IPS-NIHi7 (cell line): ENCODE measurements around the gene RPS2.
A peak's percentile ranks its signal among the peaks of the same experiment; 100 is the strongest.
"Not testable (repeated sequence)": the region's sequence is repeated elsewhere in the genome, so short reads cannot be mapped to it uniquely, and the experiment has no call there.

Source experiments
- DNase-seq: peaks from one replicate; pipeline ENCODE4 v3.0.0; 2012; ENCODE audit warnings: mixed read lengths; ENCODE audit errors: extremely low spot score

RPS2 gene

DNA sequence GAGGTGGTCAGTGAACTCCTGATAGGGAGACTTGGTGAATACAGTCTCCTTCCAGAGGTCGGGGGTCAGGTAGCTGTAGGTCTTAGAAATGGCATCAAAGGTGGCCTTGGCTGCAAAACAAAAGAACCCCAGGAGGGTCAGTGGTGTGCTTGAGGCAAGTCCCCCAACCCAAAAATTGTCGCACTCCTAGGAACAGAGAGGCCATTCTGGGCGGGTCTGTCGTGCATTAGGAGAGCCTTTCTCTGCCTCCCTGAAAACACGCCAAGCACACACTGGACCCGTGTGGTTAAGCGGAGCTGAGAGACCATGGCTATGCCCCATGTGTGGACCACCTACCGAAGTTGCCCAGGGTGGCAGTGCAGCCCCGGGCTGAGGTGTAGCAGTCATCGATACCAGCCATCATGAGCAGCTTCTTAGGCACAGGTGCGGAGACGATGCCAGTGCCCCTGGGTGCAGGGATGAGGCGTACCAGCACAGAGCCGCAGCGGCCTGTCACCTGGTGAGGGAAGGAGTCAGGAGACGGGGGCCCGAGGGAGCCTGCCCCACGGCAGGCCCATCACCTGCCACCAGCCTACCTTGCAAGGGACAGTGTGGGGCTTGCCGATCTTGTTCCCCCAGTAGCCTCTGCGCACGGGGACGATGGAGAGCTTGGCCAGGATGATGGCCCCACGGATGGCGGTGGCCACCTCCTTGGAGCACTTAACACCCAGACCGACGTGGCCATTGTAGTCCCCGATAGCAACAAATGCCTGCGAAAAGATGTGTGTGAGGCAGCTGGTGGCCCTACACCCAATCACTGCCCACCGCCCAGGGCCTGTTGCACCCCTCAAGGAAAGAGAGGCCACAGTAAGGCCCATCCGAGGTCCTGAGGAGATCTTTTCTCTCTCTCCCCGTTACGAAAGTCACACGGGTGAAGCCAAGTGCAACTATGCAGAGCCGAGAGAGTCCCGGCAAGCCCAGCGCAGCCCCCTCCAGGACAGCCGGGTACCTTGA lies 2.2 kb downstream of the RPS2 start:
- DNase-seq = not testable (repeated sequence)

DNA sequence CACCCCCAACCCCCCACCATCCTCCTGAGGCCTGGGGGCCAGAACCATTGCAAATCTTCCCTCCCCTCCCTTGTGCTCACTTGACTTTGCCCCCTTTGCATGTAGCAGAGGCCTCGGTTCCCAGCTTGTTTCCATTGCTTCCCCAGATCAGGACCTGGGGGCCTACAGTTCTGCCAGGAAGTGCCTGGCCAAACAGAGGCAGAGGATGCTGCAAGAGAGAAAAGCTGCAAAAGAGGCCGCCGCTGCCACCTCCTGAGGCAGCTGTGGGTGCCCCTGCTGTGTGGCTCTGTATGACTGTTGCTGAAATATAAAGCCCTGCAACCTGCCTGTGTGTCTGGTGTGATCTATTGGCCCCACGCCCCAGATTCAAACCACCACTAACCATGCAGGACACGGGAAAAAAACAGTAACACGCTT lies 3.0 kb downstream of the RPS2 start:
- DNase-seq = no peak

- no peak for DNase-seq
Measured at GRCh38 chr16:1960665-1961630, 3.7 kb downstream of the RPS2 start.

DNA sequence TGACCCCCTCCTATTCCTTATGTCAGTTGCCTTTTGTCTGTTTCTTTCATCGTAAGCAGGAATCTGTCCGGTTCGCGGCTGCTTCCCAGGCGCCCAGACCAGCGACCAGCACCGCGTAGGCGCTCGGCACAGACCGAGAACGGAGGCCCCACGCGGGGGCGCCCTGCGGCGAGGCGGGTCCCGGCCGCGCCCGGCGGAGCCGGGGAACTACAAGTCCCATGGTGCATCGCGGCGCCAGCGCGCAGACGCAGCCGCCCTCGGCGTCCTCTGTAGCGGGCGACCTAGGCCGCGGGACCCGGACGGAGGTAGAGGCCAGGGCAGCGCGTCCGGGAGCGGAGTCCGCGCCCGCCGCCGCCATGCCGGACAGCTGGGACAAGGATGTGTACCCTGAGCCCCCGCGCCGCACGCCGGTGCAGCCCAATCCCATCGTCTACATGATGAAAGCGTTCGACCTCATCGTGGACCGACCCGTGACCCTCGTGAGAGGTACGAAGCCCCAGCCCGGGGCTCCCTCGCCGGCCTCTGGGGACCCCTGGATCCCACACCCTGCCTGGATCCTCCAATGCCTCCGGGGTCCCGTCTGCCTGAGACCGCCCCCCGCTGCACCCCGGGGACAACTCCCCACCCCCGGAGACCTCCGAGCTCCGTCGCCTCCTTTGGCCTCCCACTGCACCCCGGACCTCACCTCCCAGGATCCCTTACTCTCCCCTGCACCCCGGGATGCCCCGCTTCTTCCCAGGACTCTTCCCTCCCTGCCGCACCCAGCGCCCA lies 5.2 kb downstream of the RPS2 start, which contains the start of gene NDUFB10:
TSS of gene NDUFB10 (plus strand) at position 270 of the 771 bp plus-strand sequence. CDS start at position 357, 87 bp downstream.
- peak; percentile 85 for DNase-seq

- DNase-seq = no peak
Measured at GRCh38 chr16:1958715-1959268, 5.8 kb downstream of the RPS2 start.

DNA sequence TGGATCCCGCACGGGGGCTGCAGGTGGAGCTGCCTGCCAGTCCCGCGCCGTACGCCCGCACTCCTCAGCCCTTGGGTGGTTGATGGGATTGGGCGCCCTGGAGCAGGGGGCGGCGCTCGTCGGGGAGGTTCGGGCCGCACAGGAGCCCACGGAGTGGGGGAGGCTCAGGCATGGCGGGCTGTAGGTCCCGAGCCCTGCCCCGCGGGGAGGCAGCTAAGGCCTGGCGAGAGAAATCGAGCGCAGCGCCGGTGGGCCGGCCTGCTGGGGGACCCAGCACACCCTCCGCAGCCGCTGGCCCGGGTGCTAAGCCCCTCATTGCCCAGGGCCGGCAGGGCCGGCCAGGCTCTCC lies 6.5 kb downstream of the RPS2 start:
- DNase-seq = not testable (repeated sequence)

DNA sequence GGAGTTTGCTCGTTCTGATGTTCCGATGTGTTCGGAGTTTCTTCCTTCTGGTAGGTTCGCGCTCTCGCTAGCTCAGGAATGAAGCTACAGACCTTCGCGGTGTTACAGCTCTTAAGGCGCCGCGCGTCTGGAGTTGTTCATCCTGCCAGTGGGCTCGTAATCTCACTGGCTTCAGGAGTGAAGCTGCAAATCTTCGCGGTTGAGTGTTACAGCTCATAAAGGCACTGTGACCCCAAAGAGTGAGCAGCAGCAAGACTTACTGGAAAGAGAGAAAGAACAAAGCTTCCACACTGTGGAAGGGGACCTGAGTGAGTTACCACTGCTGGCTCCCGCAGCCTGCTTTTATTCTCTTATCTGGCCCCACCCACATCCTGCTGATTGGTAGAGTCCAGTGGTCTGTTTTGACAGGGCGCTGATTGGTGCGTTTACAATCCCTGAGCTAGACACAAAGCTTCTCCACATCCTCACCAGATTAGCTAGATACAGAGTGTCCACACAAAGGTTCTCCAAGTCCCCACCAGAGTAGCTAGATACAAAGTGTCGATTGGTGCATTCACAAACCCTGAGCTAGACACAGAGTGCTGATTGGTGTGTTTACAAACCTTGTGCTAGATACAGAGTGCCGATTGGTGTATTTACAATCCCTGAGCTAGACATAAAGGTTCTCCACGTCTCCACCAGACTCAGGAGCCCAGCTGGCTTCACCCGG lies 7.0 kb downstream of the RPS2 start:
- not testable (repeated sequence) for DNase-seq

DNA sequence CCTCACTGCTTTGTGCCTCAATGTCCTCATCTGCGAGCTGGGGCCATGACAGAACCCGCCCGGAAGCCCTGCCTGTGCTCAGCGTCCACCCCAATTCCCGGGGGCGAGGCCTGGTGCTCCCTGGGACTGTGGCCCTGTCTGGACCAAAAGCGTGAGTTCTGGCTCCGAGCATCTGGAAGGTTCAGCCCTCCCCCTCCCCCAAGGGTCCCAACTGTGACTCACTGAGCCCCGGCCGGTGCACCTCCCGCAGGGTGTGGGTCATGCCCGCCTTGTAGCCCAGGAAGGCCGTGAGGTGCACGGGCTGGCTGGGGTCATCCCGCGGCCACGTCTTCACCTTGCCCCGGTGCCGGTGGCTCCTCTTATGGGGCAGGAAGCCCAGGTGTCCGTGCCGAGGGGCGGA lies 10.9 kb downstream of the RPS2 start:
- no peak for DNase-seq

GRCh38 chr16:1950559-1950958 lies 14.1 kb downstream of the RPS2 start:
- DNase-seq = no peak

- DNase-seq = no peak
Measured at GRCh38 chr16:1950047-1950446, 14.6 kb downstream of the RPS2 start.

DNA sequence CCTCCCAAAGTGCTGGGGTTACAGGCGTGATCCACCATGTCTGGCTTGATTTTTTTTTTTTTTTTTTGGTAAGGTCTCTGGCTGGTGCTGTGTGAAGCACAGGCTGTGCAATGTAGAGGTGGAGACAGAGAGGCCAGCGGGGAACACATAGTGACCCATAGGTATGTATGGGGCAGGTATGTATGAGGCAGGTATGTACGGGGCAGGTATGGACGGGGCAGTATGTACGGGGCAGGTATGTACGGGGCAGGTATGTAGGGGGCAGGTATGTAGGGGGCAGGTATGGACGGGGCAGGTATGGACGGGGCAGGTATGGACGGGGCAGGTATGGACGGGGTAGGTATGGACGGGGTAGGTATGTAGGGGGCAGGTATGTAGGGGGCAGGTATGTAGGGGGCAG lies 15.1 kb downstream of the RPS2 start:
- DNase-seq = no peak

GRCh38 chr16:1947369-1947670 lies 17.3 kb downstream of the RPS2 start:
- DNase-seq = no peak

DNA sequence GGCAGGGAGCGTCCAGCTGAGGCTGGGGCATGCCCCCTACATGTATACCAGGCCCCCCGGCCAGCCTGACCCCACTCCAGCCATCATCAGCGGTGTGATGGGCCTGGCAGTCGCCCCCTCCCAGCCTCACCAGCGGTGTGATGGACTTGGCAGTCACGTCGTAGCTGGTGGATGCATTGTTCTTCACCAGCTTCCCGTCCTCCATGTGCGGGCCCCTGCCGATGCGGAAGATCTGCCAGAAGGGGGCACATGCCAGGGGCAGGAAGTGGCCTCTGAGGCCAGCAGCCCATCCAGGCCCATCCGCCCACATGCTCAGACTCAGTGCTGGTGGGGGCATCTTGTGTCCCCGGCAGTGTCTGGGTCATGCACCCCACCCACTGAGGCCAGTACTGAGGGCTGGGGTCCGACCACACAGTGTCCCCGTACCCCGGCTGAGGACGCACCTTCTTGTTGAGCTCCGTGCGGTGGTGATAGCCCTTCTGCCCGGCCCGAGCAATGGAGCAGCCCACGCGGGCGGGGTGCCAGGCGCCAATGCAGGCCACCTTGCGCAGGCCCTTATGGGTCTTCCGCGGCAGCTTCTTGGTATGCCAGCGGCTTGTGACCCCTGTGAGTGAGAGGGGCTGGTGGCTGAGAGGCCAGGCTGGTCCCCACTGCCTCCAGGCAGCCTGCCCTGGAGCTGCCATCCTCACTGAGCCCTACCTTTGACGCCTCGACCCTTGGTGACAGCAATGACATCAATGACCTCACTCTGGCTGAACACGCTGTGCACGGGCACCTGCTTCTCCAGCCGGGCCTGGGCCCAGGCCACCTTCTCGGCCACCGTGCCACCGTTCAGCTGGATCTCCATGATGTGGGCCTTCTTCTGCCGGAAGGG lies 17.9 kb downstream of the RPS2 start:
- no peak for DNase-seq

DNA sequence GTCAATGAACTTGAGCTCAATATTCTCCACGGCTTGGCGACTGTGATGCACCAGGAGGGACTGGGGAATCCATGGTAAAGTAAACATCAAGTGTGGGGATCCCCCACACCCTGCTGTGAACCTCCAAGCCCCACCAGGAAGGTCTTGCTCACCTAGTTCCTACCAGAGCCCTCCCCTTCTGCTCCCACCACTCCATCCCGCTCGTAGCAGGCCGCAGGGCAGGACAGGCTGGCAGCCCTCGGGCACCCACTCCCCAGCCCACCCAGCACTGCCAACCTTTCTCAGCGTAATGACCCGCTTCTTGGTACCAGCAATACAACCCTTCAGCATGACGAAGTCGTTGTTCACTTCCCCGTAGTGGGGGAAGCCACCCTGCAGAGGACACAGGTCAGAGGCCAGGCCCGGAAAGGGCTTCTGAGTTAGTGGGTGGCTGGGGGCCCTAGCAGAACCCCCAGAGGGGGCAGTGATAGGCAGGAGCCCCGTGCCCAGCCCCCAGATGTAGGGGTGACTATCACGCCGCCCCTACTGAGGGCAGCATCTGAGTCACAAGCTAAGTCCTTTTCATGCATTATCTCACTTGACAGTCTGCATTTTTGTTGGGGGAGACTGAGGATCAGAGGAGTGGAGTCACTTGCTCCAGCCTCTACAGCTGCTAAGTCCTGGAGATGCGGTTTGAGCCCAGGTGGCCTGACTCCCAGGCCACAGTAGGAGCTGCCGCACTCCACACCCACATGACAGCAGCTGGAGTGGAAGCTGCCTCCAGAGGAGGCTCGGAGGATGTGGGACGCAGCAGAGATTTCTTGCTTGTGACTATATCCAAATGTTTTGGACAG lies 18.9 kb downstream of the RPS2 start:
- DNase-seq = no peak

GRCh38 chr16:1944612-1945199 lies 19.9 kb downstream of the RPS2 start:
- DNase-seq = no peak

DNA sequence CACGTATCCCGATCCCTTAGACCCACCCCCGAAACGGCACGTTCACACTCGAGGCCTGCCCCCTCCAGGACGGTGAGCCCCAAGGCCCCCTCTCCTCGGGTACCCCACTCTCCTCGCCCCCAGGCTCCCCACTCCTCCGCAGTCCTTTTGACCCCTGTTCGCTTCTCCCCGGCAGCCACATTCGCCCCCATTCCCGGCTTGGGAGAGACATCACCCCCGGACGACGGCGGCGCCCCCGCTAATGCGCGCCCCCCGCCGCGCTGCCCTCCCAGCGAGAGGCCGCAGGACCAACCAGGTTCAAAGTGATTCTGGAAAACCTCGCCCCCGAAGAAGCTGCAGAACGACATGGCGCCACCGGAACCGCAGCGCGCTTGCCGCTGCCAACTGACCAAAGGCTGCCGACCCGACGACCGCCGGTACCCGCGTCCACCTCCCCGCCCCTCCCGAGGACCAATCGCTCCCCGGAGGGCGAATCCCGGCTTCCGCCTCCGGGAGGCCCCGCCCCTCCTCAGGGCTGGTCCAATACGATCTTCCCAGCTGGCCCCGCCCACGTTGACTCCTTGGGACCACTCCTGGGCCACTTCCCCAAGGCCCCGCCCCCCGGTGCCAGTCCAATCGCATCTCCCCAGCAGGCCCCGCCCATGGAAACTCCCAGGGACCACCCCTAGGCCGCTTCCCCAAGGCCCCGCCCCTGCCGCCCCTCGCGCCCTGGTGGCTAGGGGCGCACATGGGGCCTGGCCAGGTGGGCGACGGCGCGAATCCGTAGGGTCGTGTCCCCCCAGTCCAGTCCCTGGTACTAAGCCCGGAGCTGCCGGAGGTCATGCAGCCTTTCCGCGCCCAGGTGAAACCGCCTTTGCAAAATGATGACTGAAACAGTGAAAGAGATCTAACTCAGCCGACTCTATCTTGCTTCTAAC lies 21.6 kb downstream of the RPS2 start, which contains the start of gene MSRB1:
TSS of gene MSRB1 (minus strand) at position 390 of the 917 bp plus-strand sequence. CDS start at position 347, 43 bp downstream.
- DNase-seq = peak; percentile 100
